Activated CD8-positive, alpha-beta T cell treated with anti-CD3 and anti-CD28 coated beads for 36 hours (primary cell): ENCODE measurements around the gene ADGRG6. TPM values are rescaled to one million over a fixed set of nuclear protein-coding genes. Genes with fewer than 3 reads are reported as not detected.

Experiments used
- ATAC-seq: fragments of 200-7000 bp; cut with Tn5 transposase; one replicate; pipeline ENCODE4 v1.10.0; 2021; ENCODE audit warnings: mild to moderate bottlenecking, moderate library complexity
- CTCF ChIA-PET: fragments of 350-600 bp; sonication (Branson Sonifier 250); formaldehyde crosslinking; loops from one replicate; lab custom pipeline; 2021; ENCODE audit warnings: antibody characterized with exemption; lab: Charles Lee
- POLR2A ChIA-PET: fragments of 350-600 bp; sonication (Branson Sonifier 250); formaldehyde crosslinking; loops from one replicate; lab custom pipeline; 2021; ENCODE audit warnings: antibody characterized with exemption; lab: Charles Lee
- DNase-seq: peaks from one replicate; pipeline ENCODE4 v3.0.0-alpha.2; 2020
- H3K27ac Mint-ChIP-seq: one replicate; pipeline ENCODE4 v1.8.0; 2021; ENCODE audit warnings: mild to moderate bottlenecking, mixed read lengths
- H3K27me3 Mint-ChIP-seq: one replicate; pipeline ENCODE4 v1.8.0; 2021; ENCODE audit warnings: mixed read lengths
- H3K36me3 Mint-ChIP-seq: one replicate; pipeline ENCODE4 v1.8.0; 2021; ENCODE audit warnings: low read depth, mixed read lengths
- H3K4me1 Mint-ChIP-seq: one replicate; pipeline ENCODE4 v1.8.0; 2021; ENCODE audit warnings: low read depth, mixed read lengths
- H3K4me3 Mint-ChIP-seq: one replicate; pipeline ENCODE4 v1.8.0; 2021; ENCODE audit warnings: mild to moderate bottlenecking, moderate library complexity, mixed read lengths
- H3K9me3 Mint-ChIP-seq: one replicate; pipeline ENCODE4 v1.8.0; 2021; ENCODE audit warnings: mixed read lengths
- intact Hi-C: fragments of 100-400 bp; cut with micrococcal nuclease; formaldehyde crosslinking; loops from one replicate; pipeline ENCODE4 v1.10.0; 2022
- total RNA-seq, 2 experiments: library from RNA; stranded (reverse); gene quantifications; one replicate each; pipeline ENCODE4 v1.2.3, GENCODE V29; 2021
- TF ChIP-seq, protein P1 (sequence below): fragments of 200-600 bp; IDR thresholded peaks from one replicate; pipeline ENCODE4 v1.8.0; 2022; ENCODE audit warnings: antibody characterized with exemption, mild to moderate bottlenecking

ADGRG6 gene
- total RNA-seq, 2 experiments from 2014 or later = 1.3 to 1.5 TPM

DNA sequence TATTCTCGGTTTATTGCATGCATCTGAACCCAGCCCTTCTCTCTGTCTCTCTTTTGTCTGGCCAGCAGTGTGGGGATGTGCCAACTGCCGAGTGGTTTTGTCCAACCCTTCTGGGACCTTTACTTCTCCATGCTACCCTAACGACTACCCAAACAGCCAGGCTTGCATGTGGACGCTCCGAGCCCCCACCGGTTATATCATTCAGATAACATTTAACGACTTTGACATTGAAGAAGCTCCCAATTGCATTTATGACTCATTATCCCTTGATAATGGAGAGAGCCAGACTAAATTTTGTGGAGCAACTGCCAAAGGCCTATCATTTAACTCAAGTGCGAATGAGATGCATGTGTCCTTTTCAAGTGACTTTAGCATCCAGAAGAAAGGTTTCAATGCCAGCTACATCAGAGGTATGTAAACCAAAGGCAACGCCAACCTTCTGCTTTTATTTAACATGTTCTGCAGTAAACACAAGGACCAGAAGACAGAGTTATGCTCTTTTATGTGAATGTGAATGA, 65.8 kb downstream of the ADGRG6 start:
- H3K9me3 Mint-ChIP-seq = no peaks in the 10 kb centered on the region
- H3K36me3 Mint-ChIP-seq = no peaks in the 10 kb centered on the region
- ChIA-PET POLR2A (interaction anchor here (0.6 kb wide), 1 partner anchor 1679 kb away, joined by 3 read pairs; no protein-coding TSS in a partner anchor), CTCF (no interaction called here)
- no peak overlapping the region for H3K27ac Mint-ChIP-seq
- TF ChIP-seq, protein P1, sequence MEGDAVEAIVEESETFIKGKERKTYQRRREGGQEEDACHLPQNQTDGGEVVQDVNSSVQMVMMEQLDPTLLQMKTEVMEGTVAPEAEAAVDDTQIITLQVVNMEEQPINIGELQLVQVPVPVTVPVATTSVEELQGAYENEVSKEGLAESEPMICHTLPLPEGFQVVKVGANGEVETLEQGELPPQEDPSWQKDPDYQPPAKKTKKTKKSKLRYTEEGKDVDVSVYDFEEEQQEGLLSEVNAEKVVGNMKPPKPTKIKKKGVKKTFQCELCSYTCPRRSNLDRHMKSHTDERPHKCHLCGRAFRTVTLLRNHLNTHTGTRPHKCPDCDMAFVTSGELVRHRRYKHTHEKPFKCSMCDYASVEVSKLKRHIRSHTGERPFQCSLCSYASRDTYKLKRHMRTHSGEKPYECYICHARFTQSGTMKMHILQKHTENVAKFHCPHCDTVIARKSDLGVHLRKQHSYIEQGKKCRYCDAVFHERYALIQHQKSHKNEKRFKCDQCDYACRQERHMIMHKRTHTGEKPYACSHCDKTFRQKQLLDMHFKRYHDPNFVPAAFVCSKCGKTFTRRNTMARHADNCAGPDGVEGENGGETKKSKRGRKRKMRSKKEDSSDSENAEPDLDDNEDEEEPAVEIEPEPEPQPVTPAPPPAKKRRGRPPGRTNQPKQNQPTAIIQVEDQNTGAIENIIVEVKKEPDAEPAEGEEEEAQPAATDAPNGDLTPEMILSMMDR = no peak
- intact Hi-C loops = no loop called here
- peaks cover 3% of the 10 kb centered on the region for H3K27me3 Mint-ChIP-seq
- DNase-seq (no peak), ATAC-seq (no peak)
- H3K4me3 Mint-ChIP-seq = no peak overlapping the region
- no peaks in the 10 kb centered on the region for H3K4me1 Mint-ChIP-seq

DNA sequence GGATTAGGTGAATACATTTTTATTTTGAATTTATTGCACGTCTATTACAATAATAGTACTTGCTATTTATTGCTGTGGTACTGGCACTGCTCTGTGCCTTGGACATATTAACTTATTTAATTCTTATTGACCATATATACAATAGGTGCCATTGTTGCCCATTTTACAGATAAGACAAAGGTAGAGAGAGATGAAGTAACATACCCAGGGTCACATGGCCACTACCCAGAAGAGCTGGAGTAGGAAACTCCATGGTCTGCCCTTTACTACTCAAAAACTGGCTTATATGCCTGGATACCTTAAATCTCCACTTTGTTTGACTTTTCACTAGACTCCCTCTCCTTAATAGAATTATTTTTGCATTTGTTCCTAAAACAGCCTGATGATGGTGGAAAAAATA, 67.5 kb downstream of the ADGRG6 start:
- intact Hi-C loops = no loop called here
- H3K27me3 Mint-ChIP-seq = peaks cover 3% of the 10 kb centered on the region
- DNase-seq (no peak), ATAC-seq (no peak)
- ChIA-PET CTCF (no interaction called here), POLR2A (no interaction called here)
- no peaks in the 10 kb centered on the region for H3K4me1 Mint-ChIP-seq
- no peaks in the 10 kb centered on the region for H3K36me3 Mint-ChIP-seq
- no peaks in the 10 kb centered on the region for H3K9me3 Mint-ChIP-seq
- no peak overlapping the region for H3K4me3 Mint-ChIP-seq
- no peak overlapping the region for H3K27ac Mint-ChIP-seq
- TF ChIP-seq, protein P1 = no peak

DNA sequence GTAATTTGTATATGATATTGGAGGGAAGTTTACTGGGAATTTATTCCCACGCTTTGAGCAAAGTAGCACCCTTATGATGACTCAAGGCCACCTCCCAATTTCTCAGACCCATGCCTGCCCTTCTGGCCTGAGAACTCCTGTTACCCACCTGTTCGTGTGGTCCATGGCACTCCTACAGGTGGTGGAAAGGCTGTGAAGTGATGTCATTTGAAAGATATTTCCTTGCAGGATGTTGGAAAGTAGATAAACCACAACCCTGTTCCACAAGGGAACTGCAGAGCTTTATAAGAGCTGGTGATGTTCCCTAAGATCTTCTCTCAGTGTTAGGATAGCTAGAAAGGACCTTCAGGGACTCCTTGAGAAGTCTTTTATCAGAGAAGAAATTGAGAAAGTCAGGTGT, 70.5 kb downstream of the ADGRG6 start:
- no peak overlapping the region for H3K27ac Mint-ChIP-seq
- intact Hi-C loops = no loop called here
- no peak overlapping the region for H3K4me3 Mint-ChIP-seq
- TF ChIP-seq, protein P1 = no peak
- no peaks in the 10 kb centered on the region for H3K36me3 Mint-ChIP-seq
- ATAC-seq (no peak), DNase-seq (no peak)
- H3K27me3 Mint-ChIP-seq = no peaks in the 10 kb centered on the region
- H3K9me3 Mint-ChIP-seq = no peaks in the 10 kb centered on the region
- ChIA-PET POLR2A (no interaction called here), CTCF (interaction anchor here (1.4 kb wide), 1 partner anchor 15 kb away, joined by 4 read pairs; no protein-coding TSS in a partner anchor)
- no peaks in the 10 kb centered on the region for H3K4me1 Mint-ChIP-seq

DNA sequence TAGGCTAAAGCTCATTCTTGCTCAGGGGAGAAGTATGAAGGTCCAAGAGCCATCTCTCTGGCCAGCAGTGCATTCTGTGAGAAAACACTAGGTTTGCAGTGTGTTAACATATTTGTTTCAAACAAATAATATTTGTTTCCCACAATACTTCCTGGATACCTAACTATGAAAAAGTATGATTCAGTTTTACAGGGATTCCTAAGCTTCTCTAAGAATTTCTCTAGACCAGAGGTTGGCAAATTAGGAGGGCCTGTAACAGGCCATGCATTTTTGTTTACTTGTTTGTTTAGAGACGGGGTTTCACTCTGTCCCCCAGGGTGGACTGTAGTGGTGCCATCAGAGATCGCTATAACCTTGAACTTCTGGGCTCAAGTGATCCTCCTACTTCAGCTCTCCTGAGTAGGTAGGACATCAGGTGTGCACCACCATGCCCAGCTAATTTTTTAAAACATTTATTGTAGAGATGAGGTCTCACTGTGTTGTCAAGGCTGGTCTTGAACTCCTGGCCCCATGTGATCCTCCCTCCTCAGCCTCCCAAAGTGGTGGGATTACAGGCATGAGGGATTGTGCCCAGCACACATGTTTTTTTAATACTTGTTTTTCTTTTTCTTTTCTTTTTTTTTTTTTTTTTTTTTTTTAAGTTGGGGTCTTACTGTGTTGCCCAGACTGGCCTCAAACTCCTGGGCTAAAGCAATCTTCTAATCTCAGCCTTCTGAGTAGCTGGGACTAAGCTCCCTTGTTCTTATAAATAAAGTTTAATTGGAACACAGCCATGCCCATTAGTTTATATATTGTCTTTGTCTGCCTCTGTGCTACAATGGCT, 71.7 kb downstream of the ADGRG6 start:
- Mint-ChIP-seq H3K27ac (no peak overlapping the region), H3K27me3 (no peaks in the 10 kb centered on the region), H3K4me1 (peaks cover under 1% of the 10 kb centered on the region), H3K36me3 (no peaks in the 10 kb centered on the region), H3K9me3 (no peaks in the 10 kb centered on the region), H3K4me3 (no peak overlapping the region)
- TF ChIP-seq, protein P1 = no peak
- no peak for DNase-seq
- ATAC-seq = no peak
- intact Hi-C loops = no loop called here
- POLR2A ChIA-PET = no interaction called here
- CTCF ChIA-PET = no interaction called here
